HepG2 (cell line): ENCODE results near the gene ISCA2. TPM values are rescaled to one million over a fixed set of nuclear protein-coding genes. Genes with fewer than 3 reads are reported as not detected.

Source experiments
- ATAC-seq: fragments of 200-7000 bp; cut with Tn5 transposase; 3 replicates; pipeline ENCODE4 v1.9.1; 2020; ENCODE audit warnings: mild to moderate bottlenecking, moderate library complexity
- BruUV-seq: library from RNA; stranded (reverse); fragments of 400-500 nt; replicated peaks from 2 replicates; lab custom pipeline; 2021; lab: Mats Ljungman, UMichigan
- CTCF ChIA-PET: fragments of 300-600 bp; formaldehyde crosslinking; extraction: SDS; loops from one replicate; lab custom pipeline; 2021; ENCODE audit warnings: low total read pairs, inconsistent platforms, low intra/inter-chr PET ratio; lab: Yijun Ruan, JAX
- POLR2A ChIA-PET: fragments of 350-600 bp; sonication (Branson Sonifier 250); formaldehyde crosslinking; loops from one replicate; lab custom pipeline; 2020; ENCODE audit warnings: antibody characterized with exemption, inconsistent platforms; lab: Yijun Ruan, JAX
- DNase-seq: peaks from one replicate; pipeline ENCODE4 v3.0.0-alpha.2; 2015; ENCODE audit warnings: low spot score
- FAIRE-seq: peaks from 3 replicates; lab custom pipeline; 2011; peaks lifted over from hg19 to GRCh38; lab: Jason Lieb, UNC
- H2AFZ ChIP-seq: one replicate; pipeline ENCODE4 v1.6.1; 2011; ENCODE audit warnings: low read length, inconsistent platforms
- H3K27ac ChIP-seq: fragments of 300-600 bp; 3 replicates; pipeline ENCODE4 v1.8.0; 2011; ENCODE audit warnings: mixed run types, mild to moderate bottlenecking, mixed read lengths, low read length, inconsistent platforms; ENCODE audit not compliant: insufficient read depth; ENCODE audit errors: extremely low read length
- H3K27me3 ChIP-seq, 2 experiments: fragments of 200-600 bp in 1 of 2; 2 replicates in 1 of 2; 3 replicates in 1 of 2; pipeline versions ENCODE4 v1.6.0 to v1.8.0; 2011; ENCODE audit warnings: low read length in 2 of 2, mild to moderate bottlenecking in 2 of 2, moderate library complexity in 2 of 2, inconsistent platforms in 1 of 2; ENCODE audit not compliant: insufficient read depth in 2 of 2, control insufficient read depth in 1 of 2
- H3K36me3 ChIP-seq, 2 experiments: fragments of 200-600 bp in 1 of 2; replicated peaks in 1 of 2; 2 replicates in 1 of 2; 3 replicates in 1 of 2; pipeline versions ENCODE4 v1.5.1 to v1.8.0; 2011; ENCODE audit warnings: low read length in 2 of 2, inconsistent platforms in 1 of 2; ENCODE audit not compliant: insufficient read depth in 2 of 2, control insufficient read depth in 1 of 2
- H3K4me1 ChIP-seq: 2 replicates; pipeline ENCODE4 v1.5.1; 2012; ENCODE audit warnings: low read length, inconsistent platforms; ENCODE audit not compliant: insufficient read depth
- H3K4me2 ChIP-seq: 2 replicates; pipeline ENCODE4 v1.6.0; 2011; ENCODE audit warnings: low read depth, low read length, inconsistent platforms
- H3K4me3 ChIP-seq, 3 experiments: fragments of 200-600 bp in 1 of 3; sonication (generic), shearing (Covaris generic) in 1 of 3; replicated peaks in 1 of 3; 2 replicates each; pipeline ENCODE4 v1.5.1; 2011 to 2016; ENCODE audit warnings: low read length in 3 of 3, inconsistent platforms in 2 of 3, low read depth in 2 of 3, mild to moderate bottlenecking in 2 of 3, control low read depth in 1 of 3, mixed read lengths in 1 of 3; ENCODE audit not compliant: insufficient read depth in 1 of 3
- H3K79me2 ChIP-seq: one replicate; pipeline ENCODE4 v1.6.1; 2011; ENCODE audit warnings: low read length, inconsistent platforms; ENCODE audit not compliant: insufficient read depth
- H3K9ac ChIP-seq: 2 replicates; pipeline ENCODE4 v1.6.0; 2011; ENCODE audit warnings: mild to moderate bottlenecking, low read depth, low read length, inconsistent platforms; ENCODE audit not compliant: insufficient read depth
- H3K9me3 ChIP-seq: 2 replicates; pipeline ENCODE4 v1.5.1; 2012; ENCODE audit warnings: mild to moderate bottlenecking, low read length
- H4K20me1 ChIP-seq: 2 replicates; pipeline ENCODE4 v1.6.0; 2011; ENCODE audit warnings: inconsistent platforms, mild to moderate bottlenecking, low read length, moderate library complexity; ENCODE audit not compliant: insufficient read depth
- ARID3A ChIP-seq: IDR thresholded peaks from 2 replicates; pipeline ENCODE4 v1.6.1; 2012; ENCODE audit warnings: low read depth, low read length, improper control_type of control experiment
- GZF1 ChIP-seq: sonication (generic); formaldehyde crosslinking; IDR thresholded peaks from 2 replicates; pipeline ENCODE4 v1.5.1; 2020; ENCODE audit warnings: mild to moderate bottlenecking, missing genetic modification reagents
- HOMEZ ChIP-seq: IDR thresholded peaks from 2 replicates; pipeline ENCODE4 v1.6.1; 2016; ENCODE audit warnings: low read depth
- KDM3A ChIP-seq: IDR thresholded peaks from 2 replicates; pipeline ENCODE4 v1.6.1; 2018; ENCODE audit warnings: low read depth, missing compliant biosample characterization
- MIXL1 ChIP-seq: IDR thresholded peaks from 2 replicates; pipeline ENCODE4 v1.6.1; 2016
- PPARG ChIP-seq: conservative IDR thresholded peaks from 2 replicates; pipeline ENCODE4 v1.6.1; 2016; ENCODE audit warnings: missing biosample characterization, missing genetic modification reagents
- SATB2 ChIP-seq: sonication (generic); formaldehyde crosslinking; IDR thresholded peaks from 2 replicates; pipeline ENCODE4 v1.5.0; 2020; ENCODE audit warnings: missing genetic modification reagents
- YY1 ChIP-seq: IDR thresholded peaks from 2 replicates; pipeline ENCODE4 v1.6.1; 2011; ENCODE audit warnings: low read length, low read depth, moderate library complexity, mild to moderate bottlenecking; ENCODE audit not compliant: insufficient read depth, insufficient replicate concordance
- ZNF205 ChIP-seq: IDR thresholded peaks from 2 replicates; pipeline ENCODE4 v1.6.1; 2018; ENCODE audit warnings: missing biosample characterization, missing genetic modification reagents
- ZNF235 ChIP-seq: sonication (generic); formaldehyde crosslinking; IDR thresholded peaks from 2 replicates; pipeline ENCODE4 v1.8.1; 2023; ENCODE audit warnings: mild to moderate bottlenecking, missing genetic modification reagents, borderline replicate concordance
- ZNF275 ChIP-seq: sonication (generic); formaldehyde crosslinking; IDR thresholded peaks from 2 replicates; pipeline ENCODE4 v1.8.0; 2022; ENCODE audit warnings: missing genetic modification reagents, mild to moderate bottlenecking, inconsistent platforms, borderline replicate concordance
- ZNF276 ChIP-seq: sonication (generic); formaldehyde crosslinking; IDR thresholded peaks from 2 replicates; pipeline ENCODE4 v1.4.0; 2020; ENCODE audit warnings: mild to moderate bottlenecking, low read depth, missing genetic modification reagents
- ZNF670 ChIP-seq: sonication (generic); formaldehyde crosslinking; IDR thresholded peaks from 2 replicates; pipeline ENCODE4 v1.8.0; 2022; ENCODE audit warnings: mild to moderate bottlenecking, missing genetic modification reagents, borderline replicate concordance
- WGBS: methylation state at CpG from one replicate; pipeline ENCODE4 v1.1.6; 2017; ENCODE audit warnings: low lambda C conversion rate; 5-methylcytosine and 5-hydroxymethylcytosine counted together
- in situ Hi-C: cut with HindIII; loops from 2 replicates; pipeline ENCODE4 v1.10.0; 2017; ENCODE audit warnings: low pct_unique_long_range_greater_than_20kb; ENCODE audit not compliant: extremely low pct_ligation_motif_present
- intact Hi-C: fragments of 100-400 bp; cut with micrococcal nuclease; formaldehyde crosslinking; loops from one replicate; pipeline ENCODE4 v1.10.0; 2022; ENCODE audit not compliant: unreplicated experiment
- polyA plus RNA-seq, 8 experiments: library from polyadenylated mRNA; depleted of rRNA in 3 of 8; stranded (reverse) in 7 of 8; unstranded in 1 of 8; fragments of >200 nt; fragmentation: Illumina TruSeq in 4 of 8; extraction: Trizol in 4 of 8; gene quantifications; 2 replicates each; pipeline versions ENCODE4 v1.2.1 to v1.2.3, GENCODE V29; 2011 to 2016; ENCODE audit warnings: low read depth in 4 of 8, missing spikeins in 1 of 8, mixed read lengths in 1 of 8; ENCODE audit not compliant: insufficient read depth in 1 of 8
- total RNA-seq, 5 experiments: library from RNA; depleted of rRNA; stranded (reverse); fragments of >200 nt; fragmentation: Illumina TruSeq; extraction: Trizol; gene quantifications; 2 replicates each; pipeline ENCODE4 v1.2.3, GENCODE V29; 2016; ENCODE audit warnings: low read depth in 1 of 5

Gene ISCA2
- total and polyA plus RNA-seq, 2 of the 13 experiments (the other 11 are each of a cell fraction or from before 2014, with no cell fraction given) = 32.1 to 43.4 TPM

- POLR2A ChIA-PET = no interaction called here
- H3K9ac ChIP-seq = no peak overlapping the region
- no peaks in the 10 kb centered on the region for H3K9me3 ChIP-seq
- H3K27me3 ChIP-seq = no peaks in the 10 kb centered on the region
- H3K4me2 ChIP-seq = no peak overlapping the region
- no peak overlapping the region for H2AFZ ChIP-seq
- in situ Hi-C loops = no loop called here
- no peak for TF ChIP-seq MIXL1 (CRISPR knock-in tag)
- no peak for ATAC-seq
- CTCF ChIA-PET = interaction anchor here (2.5 kb wide), 1 partner anchor 117 kb away, joined by 17 read pairs; no protein-coding TSS in a partner anchor
- BruUV-seq = no TSS peak
- H3K4me1 ChIP-seq = no peaks in the 10 kb centered on the region
- no peak for DNase-seq
- FAIRE-seq = no peak
- H3K4me3 ChIP-seq = no peak overlapping the region
- no peak overlapping the region for H3K27ac ChIP-seq
- H4K20me1 ChIP-seq = no peaks in the 10 kb centered on the region
- intact Hi-C loops = no loop called here
- peaks cover 13 to 70% of the 10 kb centered on the region in 2 experiments for H3K36me3 ChIP-seq
- no peaks in the 10 kb centered on the region for H3K79me2 ChIP-seq
- WGBS = 93% methylated on average over 4 of the region's 4 CpGs
Observed at GRCh38 chr14:74480046-74480445, 13.5 kb upstream of the ISCA2 start.

GRCh38 chr14:74482571-74482970, 11.0 kb upstream of the ISCA2 start:
- POLR2A ChIA-PET = interaction anchor here (1.7 kb wide), 1 partner anchor 11 kb away, joined by 5 read pairs; the partner anchor contains the start of genes ISCA2 and NPC2
- Histone ChIP-seq H3K36me3 (peaks cover 15 to 67% of the 10 kb centered on the region in 2 experiments), H3K79me2 (no peaks in the 10 kb centered on the region), H4K20me1 (no peaks in the 10 kb centered on the region; the same call in 1 of the 2 replicates), H3K4me2 (no peak overlapping the region), H3K9ac (no peak overlapping the region), H2AFZ (no peak overlapping the region), H3K27ac (no peak overlapping the region), H3K9me3 (no peaks in the 10 kb centered on the region), H3K27me3 (no peaks in the 10 kb centered on the region), H3K4me1 (no peaks in the 10 kb centered on the region), H3K4me3 (no peak overlapping the region)
- CTCF ChIA-PET = no interaction called here
- no peak for DNase-seq
- 98% methylated on average over 3 of the region's 3 CpGs for WGBS
- BruUV-seq = no TSS peak
- ATAC-seq = no peak
- in situ Hi-C loops (no loop called here), intact Hi-C loops (no loop called here)
- FAIRE-seq = no peak
- no peak for TF ChIP-seq ZNF205 (CRISPR knock-in tag)
- no peak for TF ChIP-seq PPARG (CRISPR knock-in tag)
- no peak for TF ChIP-seq SATB2
- no peak for TF ChIP-seq GZF1 (CRISPR knock-in tag)
- TF ChIP-seq ZNF670 = no peak
- TF ChIP-seq HOMEZ = no peak
- no peak for TF ChIP-seq KDM3A
- no peak for TF ChIP-seq ZNF276 (CRISPR knock-in tag)
- no peak for TF ChIP-seq YY1
- no peak for TF ChIP-seq ZNF275 (CRISPR knock-in tag)
- no peak for TF ChIP-seq ARID3A
- TF ChIP-seq ZNF235 = no peak
